NT2/D1 (cell line): ENCODE measurements around the gene NPR2.

Experiments
- DNase-seq: peaks from one replicate; pipeline ENCODE4 v3.0.0-alpha.2; 2011; ENCODE audit warnings: low read depth, low spot score
- H3K27me3 ChIP-seq: 2 replicates; pipeline ENCODE4 v1.6.0; 2011; ENCODE audit warnings: mild to moderate bottlenecking; ENCODE audit not compliant: insufficient read length, insufficient read depth
- H3K36me3 ChIP-seq: 2 replicates; pipeline ENCODE4 v1.6.1; 2011; ENCODE audit warnings: mild to moderate bottlenecking, low read length, mixed read lengths; ENCODE audit not compliant: insufficient read depth, insufficient read length
- H3K4me1 ChIP-seq: 2 replicates; pipeline ENCODE4 v1.5.1; 2011; ENCODE audit not compliant: insufficient read depth, insufficient read length
- H3K4me3 ChIP-seq: 2 replicates; pipeline ENCODE4 v1.5.1; 2011; ENCODE audit warnings: low read depth; ENCODE audit not compliant: insufficient read length
- H3K9ac ChIP-seq: 2 replicates; pipeline ENCODE4 v1.6.0; 2011; ENCODE audit warnings: low read depth; ENCODE audit not compliant: insufficient read length
- H3K9me3 ChIP-seq: 2 replicates; pipeline ENCODE4 v1.5.1; 2011; ENCODE audit warnings: mild to moderate bottlenecking, low read length; ENCODE audit not compliant: insufficient read depth
- SUZ12 ChIP-seq: IDR thresholded peaks from 2 replicates; pipeline ENCODE4 v1.6.1; 2011; ENCODE audit not compliant: insufficient read length, insufficient read depth; ENCODE audit errors: extremely low read depth
- YY1 ChIP-seq: IDR thresholded peaks from 2 replicates; pipeline ENCODE4 v1.6.1; 2011; ENCODE audit not compliant: insufficient read length, insufficient read depth
- ZNF274 ChIP-seq: IDR thresholded peaks from 2 replicates; pipeline ENCODE4 v1.6.1; 2011; ENCODE audit warnings: mild to moderate bottlenecking, low read depth, low read length

The NPR2 gene

GRCh38 chr9:35776018-35776417, 15.4 kb upstream of the NPR2 start:
- Histone ChIP-seq H3K4me1 (no peaks in the 10 kb centered on the region), H3K9ac (no peak overlapping the region), H3K9me3 (no peaks in the 10 kb centered on the region), H3K36me3 (no peaks in the 10 kb centered on the region), H3K4me3 (no peak overlapping the region), H3K27me3 (no peaks in the 10 kb centered on the region)
- no peak for DNase-seq
- TF ChIP-seq ZNF274 (no peak), YY1 (no peak), SUZ12 (no peak)

- Histone ChIP-seq H3K9me3 (no peaks in the 10 kb centered on the region), H3K27me3 (no peaks in the 10 kb centered on the region), H3K36me3 (no peaks in the 10 kb centered on the region), H3K9ac (no peak overlapping the region), H3K4me3 (no peak overlapping the region), H3K4me1 (no peaks in the 10 kb centered on the region)
- DNase-seq = no peak
- TF ChIP-seq ZNF274 (no peak), YY1 (no peak), SUZ12 (no peak)
Observed at GRCh38 chr9:35778496-35778895, 12.9 kb upstream of the NPR2 start.

- TF ChIP-seq ZNF274 = no peak
- no peak for TF ChIP-seq YY1
- TF ChIP-seq SUZ12 = no peak
Observed at GRCh38 chr9:35781066-35781465, 10.3 kb upstream of the NPR2 start.

GRCh38 chr9:35783418-35783817, 8.0 kb upstream of the NPR2 start:
- Histone ChIP-seq H3K4me1 (no peaks in the 10 kb centered on the region), H3K4me3 (no peak overlapping the region), H3K9me3 (no peaks in the 10 kb centered on the region), H3K36me3 (no peaks in the 10 kb centered on the region), H3K27me3 (no peaks in the 10 kb centered on the region), H3K9ac (no peak overlapping the region)
- TF ChIP-seq YY1 (no peak), SUZ12 (no peak), ZNF274 (no peak)
- DNase-seq = no peak

More at GRCh38 chr9:35781066-35781465, 10.3 kb upstream of the NPR2 start:
- H3K36me3 ChIP-seq = no peaks in the 10 kb centered on the region
- H3K4me3 ChIP-seq = no peak overlapping the region
- H3K4me1 ChIP-seq = no peaks in the 10 kb centered on the region
- no peak for DNase-seq
- no peak overlapping the region for H3K9ac ChIP-seq
- H3K27me3 ChIP-seq = no peaks in the 10 kb centered on the region
- H3K9me3 ChIP-seq = no peaks in the 10 kb centered on the region

GRCh38 chr9:35789541-35789940, 1.9 kb upstream of the NPR2 start:
- H3K27me3 ChIP-seq = peaks cover 9% of the 10 kb centered on the region
- TF ChIP-seq ZNF274 = no peak
- no peak for TF ChIP-seq SUZ12
- no peak for TF ChIP-seq YY1
- H3K4me3 ChIP-seq = no peak overlapping the region
- H3K9ac ChIP-seq = no peak overlapping the region
- peaks cover 4% of the 10 kb centered on the region for H3K4me1 ChIP-seq
- H3K9me3 ChIP-seq = no peaks in the 10 kb centered on the region
- no peaks in the 10 kb centered on the region for H3K36me3 ChIP-seq
- no peak for DNase-seq

GRCh38 chr9:35790025-35790384, 1.4 kb upstream of the NPR2 start:
- H3K4me1 ChIP-seq = peaks cover 4% of the 10 kb centered on the region

GRCh38 chr9:35790385-35791296, 750 bp upstream of the NPR2 start:
- peak; percentile 62 for DNase-seq
- TF ChIP-seq YY1 (no peak), SUZ12 (no peak), ZNF274 (no peak)
- peaks cover 9% of the 10 kb centered on the region for H3K27me3 ChIP-seq
- no peaks in the 10 kb centered on the region for H3K36me3 ChIP-seq
- peak overlapping the region; percentile 20 for H3K4me3 ChIP-seq
- H3K9me3 ChIP-seq = no peaks in the 10 kb centered on the region
- H3K9ac ChIP-seq = peak overlapping the region; percentile 80
- H3K4me1 ChIP-seq = peaks cover 4% of the 10 kb centered on the region

More at GRCh38 chr9:35790025-35790384, 1.4 kb upstream of the NPR2 start:
- H3K36me3 ChIP-seq = no peaks in the 10 kb centered on the region
- H3K9me3 ChIP-seq = no peaks in the 10 kb centered on the region
- peak overlapping the region; percentile 27 for H3K9ac ChIP-seq
- H3K27me3 ChIP-seq = peaks cover 9% of the 10 kb centered on the region
- no peak for DNase-seq
- H3K4me3 ChIP-seq = no peak overlapping the region
- TF ChIP-seq ZNF274 (no peak), SUZ12 (no peak), YY1 (no peak)
